Type B pancreatic cell (in vitro differentiated cells): ENCODE measurements around the gene HDDC3. TPM values are rescaled to one million over a fixed set of nuclear protein-coding genes. Genes with fewer than 3 reads are reported as not detected.

ENCODE experiments used
- DNase-seq: peaks from one replicate; pipeline ENCODE4 v3.0.0; 2021; ENCODE audit warnings: mixed read lengths; ENCODE audit not compliant: unreplicated experiment; ENCODE audit errors: extremely low spot score
- H3K27ac Mint-ChIP-seq: 2 replicates; pipeline ENCODE4 v1.8.0; 2021; ENCODE audit warnings: mild to moderate bottlenecking, mixed read lengths
- H3K27me3 Mint-ChIP-seq: 2 replicates; pipeline ENCODE4 v1.8.0; 2021; ENCODE audit warnings: mixed read lengths
- H3K36me3 Mint-ChIP-seq: 2 replicates; pipeline ENCODE4 v1.8.0; 2021; ENCODE audit warnings: mixed read lengths
- H3K4me1 Mint-ChIP-seq: one replicate; pipeline ENCODE4 v1.8.0; 2021; ENCODE audit warnings: mixed read lengths; ENCODE audit not compliant: unreplicated experiment
- H3K4me3 Mint-ChIP-seq: 2 replicates; pipeline ENCODE4 v1.8.0; 2021; ENCODE audit warnings: mild to moderate bottlenecking, mixed read lengths
- H3K9me3 Mint-ChIP-seq: 2 replicates; pipeline ENCODE4 v1.8.0; 2021; ENCODE audit warnings: mixed read lengths
- CTCF ChIP-seq: fragments of 200-600 bp; sonication (generic); conservative IDR thresholded peaks from 2 replicates; pipeline ENCODE4 v1.5.0; 2021; ENCODE audit warnings: antibody characterized with exemption, mild to moderate bottlenecking
- total RNA-seq: library from RNA; stranded (reverse); gene quantifications from 2 replicates; pipeline ENCODE4 v1.2.1, GENCODE V29; 2021; ENCODE audit warnings: low replicate concordance

The HDDC3 gene
- total RNA-seq, 1 donor from 2014 or later, result 16.8 TPM

DNA sequence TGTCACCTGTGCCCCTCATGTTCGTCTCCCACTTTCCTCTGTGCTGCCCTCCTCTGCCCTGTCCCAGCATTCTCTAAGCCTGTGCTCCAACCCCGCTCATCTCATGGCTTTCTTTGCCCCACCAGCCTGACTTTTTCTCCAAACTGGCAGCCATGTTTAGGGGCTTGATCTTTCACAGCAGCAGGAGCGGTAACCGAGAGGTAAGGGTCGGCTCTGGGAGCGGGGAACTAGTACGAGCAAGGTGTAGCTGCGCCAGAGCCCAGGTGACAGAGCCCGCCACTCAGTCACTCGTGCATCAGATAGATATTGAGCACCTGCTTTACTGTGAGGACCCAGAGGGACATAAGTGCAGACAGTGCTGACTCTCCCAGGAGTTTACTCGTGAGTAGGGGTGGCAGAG, 15.9 kb downstream of the HDDC3 start:
- Mint-ChIP-seq H3K27ac (no peak overlapping the region), H3K4me3 (no peak overlapping the region), H3K9me3 (no peaks in the 10 kb centered on the region), H3K27me3 (no peaks in the 10 kb centered on the region), H3K4me1 (no peaks in the 10 kb centered on the region), H3K36me3 (peaks cover 12% of the 10 kb centered on the region)
- TF ChIP-seq CTCF, result no peak
- DNase-seq, result no peak

DNA sequence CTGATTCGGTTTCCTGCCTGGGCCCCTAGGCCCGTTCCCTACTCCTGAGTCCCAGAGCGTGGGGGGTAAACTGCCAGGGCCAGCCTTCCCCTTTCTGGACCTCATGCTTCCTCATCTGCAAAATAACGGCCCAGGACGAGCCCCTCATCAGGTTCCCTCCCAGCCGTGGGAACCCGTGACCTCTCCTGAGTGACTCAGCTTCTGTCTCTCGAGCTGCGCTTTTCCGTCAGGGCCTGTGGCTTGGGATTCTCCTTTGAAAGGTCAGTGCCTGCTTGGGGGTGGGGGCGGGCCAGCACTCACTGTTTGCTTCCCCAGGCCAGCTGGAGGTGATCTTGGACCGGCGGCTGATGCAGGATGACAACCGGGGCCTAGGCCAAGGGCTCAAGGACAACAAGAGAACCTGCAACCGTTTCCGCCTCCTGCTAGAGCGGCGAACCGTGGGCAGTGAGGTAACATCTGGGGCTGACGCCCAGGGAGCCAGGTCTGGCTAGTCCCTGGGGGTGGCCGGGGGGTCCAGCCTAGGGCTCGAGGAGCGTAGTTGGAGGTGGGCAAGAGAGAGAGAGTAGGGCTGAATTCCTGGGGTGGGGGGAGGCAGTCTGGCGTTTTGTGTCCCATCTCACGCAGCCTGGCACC, 16.4 kb downstream of the HDDC3 start:
- H3K27ac Mint-ChIP-seq, result no peak overlapping the region
- no peak for TF ChIP-seq CTCF
- H3K9me3 Mint-ChIP-seq, result no peaks in the 10 kb centered on the region
- peaks cover 12% of the 10 kb centered on the region for H3K36me3 Mint-ChIP-seq
- no peaks in the 10 kb centered on the region for H3K4me1 Mint-ChIP-seq
- no peaks in the 10 kb centered on the region for H3K27me3 Mint-ChIP-seq
- no peak overlapping the region for H3K4me3 Mint-ChIP-seq
- DNase-seq, result no peak

DNA sequence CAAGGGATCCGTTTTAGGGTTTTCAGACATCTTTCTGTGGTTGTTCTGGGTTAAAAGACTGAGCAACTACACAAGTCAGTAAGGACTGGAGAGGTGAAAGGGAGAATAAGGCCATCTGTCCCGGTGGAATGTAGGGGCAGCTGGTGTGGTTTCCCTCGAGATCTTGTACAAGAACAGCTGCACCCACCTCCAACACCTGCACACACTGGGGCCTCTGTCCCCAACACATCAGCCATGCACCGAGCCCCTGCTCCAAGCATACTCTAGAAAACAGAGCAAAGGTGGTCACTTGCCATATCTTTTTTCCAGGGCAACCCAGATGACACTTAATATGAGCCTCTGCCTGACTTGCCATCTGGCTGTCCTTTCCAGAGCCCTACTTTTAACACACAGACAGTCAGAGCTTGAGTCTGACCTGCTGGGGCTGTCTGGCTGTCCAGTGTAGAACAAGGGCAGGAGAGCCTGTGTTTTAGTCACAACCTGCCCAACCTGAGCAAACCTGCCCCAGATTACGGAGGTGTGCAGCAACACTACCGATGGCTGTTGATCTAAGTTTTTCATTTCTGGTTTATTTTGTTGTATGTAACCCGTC, 17.0 kb downstream of the HDDC3 start:
- Mint-ChIP-seq H3K9me3 (no peaks in the 10 kb centered on the region), H3K27ac (no peak overlapping the region), H3K27me3 (no peaks in the 10 kb centered on the region), H3K4me1 (no peaks in the 10 kb centered on the region), H3K4me3 (no peak overlapping the region), H3K36me3 (peaks cover 12% of the 10 kb centered on the region)
- TF ChIP-seq CTCF, result no peak
- no peak for DNase-seq

GRCh38 chr15:90914305-90915080, 17.9 kb downstream of the HDDC3 start:
- Mint-ChIP-seq H3K27me3 (no peaks in the 10 kb centered on the region), H3K4me1 (no peaks in the 10 kb centered on the region), H3K27ac (no peak overlapping the region), H3K9me3 (no peaks in the 10 kb centered on the region), H3K4me3 (no peak overlapping the region), H3K36me3 (peaks cover 6% of the 10 kb centered on the region)
- no peak for TF ChIP-seq CTCF
- no peak for DNase-seq

DNA sequence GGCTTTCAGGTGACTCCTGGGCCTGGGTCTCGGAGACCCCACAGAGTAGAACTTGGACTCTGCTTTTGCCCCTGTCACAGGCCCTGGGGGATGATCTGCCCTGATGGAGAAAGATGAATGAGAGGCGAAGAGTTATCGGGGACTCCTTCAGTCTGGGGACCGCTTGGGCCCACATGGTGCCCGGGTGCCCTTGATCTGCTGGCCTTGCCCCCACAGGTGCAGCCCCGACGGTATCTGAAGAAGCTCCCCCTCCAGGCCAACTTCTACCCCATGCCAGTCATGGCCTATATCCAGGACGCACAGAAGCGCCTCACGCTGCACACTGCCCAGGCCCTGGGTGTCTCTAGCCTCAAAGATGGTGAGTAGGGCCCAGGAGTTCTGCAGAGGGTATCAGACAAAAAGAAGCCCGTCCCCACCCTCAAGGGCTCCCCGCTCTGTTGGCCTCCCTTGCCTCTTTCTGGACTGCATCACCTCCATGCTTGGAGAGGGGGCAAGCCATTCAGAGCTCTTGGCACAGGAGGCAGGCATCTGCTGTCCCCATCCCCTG, 18.9 kb downstream of the HDDC3 start:
- Mint-ChIP-seq H3K9me3 (no peaks in the 10 kb centered on the region), H3K27me3 (no peaks in the 10 kb centered on the region), H3K36me3 (peaks cover 6% of the 10 kb centered on the region), H3K27ac (no peak overlapping the region), H3K4me1 (no peaks in the 10 kb centered on the region), H3K4me3 (no peak overlapping the region)
- no peak for TF ChIP-seq CTCF
- no peak for DNase-seq
